ENCODE measurements around the gene MBNL2.

MBNL2 gene

GRCh38 chr13:97333983-97334382 is 111.8 kb downstream of the MBNL2 start:
- H4K20me1 ChIP-seq (ENCODE audit: insufficient read depth, low read length): no peaks in the 10 kb centered on the region
- H2AFZ ChIP-seq (ENCODE audit: low read length): no peak overlapping the region
- H3K4me2 ChIP-seq (ENCODE audit: low read depth, low read length): no peak overlapping the region
- H3K9me2 ChIP-seq (replicated peaks; ENCODE audit: insufficient read depth, low read length): no peaks in the 10 kb centered on the region
- no peaks in the 10 kb centered on the region for H3K36me3 ChIP-seq (replicated peaks; ENCODE audit: insufficient read depth, low read length)
- no peaks in the 10 kb centered on the region for H3K27me3 ChIP-seq (replicated peaks; ENCODE audit: insufficient read depth, low read length)
- no peaks in the 10 kb centered on the region for H3K79me2 ChIP-seq (ENCODE audit: low read length)
- no peak overlapping the region for H3K4me3 ChIP-seq (ENCODE audit: low read length)
- TF ChIP-seq CTCF (IDR thresholded peaks at IDR 0.05; ENCODE audit: low read length) (no peak), EZH2 (optimal IDR thresholded peaks at IDR 0.05; ENCODE audit: low read depth, low read length) (no peak), EZH2phosphoT487 (IDR thresholded peaks at IDR 0.05; ENCODE audit: low read length) (no peak)
- no peak for DNase-seq
- no peak overlapping the region for H3K9ac ChIP-seq (ENCODE audit: low read length)
- no peak overlapping the region for H3K27ac ChIP-seq (ENCODE audit: low read length)
- H3F3A ChIP-seq (ENCODE audit: insufficient read depth, low read length): no peaks in the 10 kb centered on the region
- H3K4me1 ChIP-seq (ENCODE audit: low read length): no peaks in the 10 kb centered on the region
- no peaks in the 10 kb centered on the region for H3K9me3 ChIP-seq (replicated peaks; ENCODE audit: insufficient read depth, low read length)

GRCh38 chr13:97334690-97335089 is 112.6 kb downstream of the MBNL2 start:
- Histone ChIP-seq H3K4me1 (ENCODE audit: low read length) (no peaks in the 10 kb centered on the region), H3K36me3 (replicated peaks; ENCODE audit: insufficient read depth, low read length) (no peaks in the 10 kb centered on the region), H3K9me2 (replicated peaks; ENCODE audit: insufficient read depth, low read length) (no peaks in the 10 kb centered on the region), H3K4me2 (ENCODE audit: low read depth, low read length) (no peak overlapping the region), H4K20me1 (ENCODE audit: insufficient read depth, low read length) (no peaks in the 10 kb centered on the region), H3F3A (ENCODE audit: insufficient read depth, low read length) (no peaks in the 10 kb centered on the region), H3K9ac (ENCODE audit: low read length) (no peak overlapping the region), H3K27ac (ENCODE audit: low read length) (no peak overlapping the region), H3K79me2 (ENCODE audit: low read length) (no peaks in the 10 kb centered on the region), H3K9me3 (replicated peaks; ENCODE audit: insufficient read depth, low read length) (no peaks in the 10 kb centered on the region), H3K27me3 (replicated peaks; ENCODE audit: insufficient read depth, low read length) (no peaks in the 10 kb centered on the region), H3K4me3 (ENCODE audit: low read length) (no peak overlapping the region), H2AFZ (ENCODE audit: low read length) (no peak overlapping the region)
- TF ChIP-seq EZH2phosphoT487 (IDR thresholded peaks at IDR 0.05; ENCODE audit: low read length) (no peak), CTCF (IDR thresholded peaks at IDR 0.05; ENCODE audit: low read length) (no peak), EZH2 (optimal IDR thresholded peaks at IDR 0.05; ENCODE audit: low read depth, low read length) (no peak)
- DNase-seq: no peak

GRCh38 chr13:97335488-97336134 is 113.5 kb downstream of the MBNL2 start:
- Histone ChIP-seq H3K9me3 (replicated peaks; ENCODE audit: insufficient read depth, low read length) (no peaks in the 10 kb centered on the region), H2AFZ (ENCODE audit: low read length) (no peak overlapping the region), H3K4me2 (ENCODE audit: low read depth, low read length) (no peak overlapping the region), H3K36me3 (replicated peaks; ENCODE audit: insufficient read depth, low read length) (no peaks in the 10 kb centered on the region), H3F3A (ENCODE audit: insufficient read depth, low read length) (no peaks in the 10 kb centered on the region), H3K9me2 (replicated peaks; ENCODE audit: insufficient read depth, low read length) (no peaks in the 10 kb centered on the region), H3K79me2 (ENCODE audit: low read length) (no peaks in the 10 kb centered on the region), H3K27me3 (replicated peaks; ENCODE audit: insufficient read depth, low read length) (no peaks in the 10 kb centered on the region), H3K4me1 (ENCODE audit: low read length) (no peaks in the 10 kb centered on the region), H3K9ac (ENCODE audit: low read length) (no peak overlapping the region), H3K27ac (ENCODE audit: low read length) (no peak overlapping the region), H3K4me3 (ENCODE audit: low read length) (no peak overlapping the region), H4K20me1 (ENCODE audit: insufficient read depth, low read length) (no peaks in the 10 kb centered on the region)
- no peak for DNase-seq
- TF ChIP-seq EZH2phosphoT487 (IDR thresholded peaks at IDR 0.05; ENCODE audit: low read length): no peak

- TF ChIP-seq EZH2phosphoT487 (IDR thresholded peaks at IDR 0.05; ENCODE audit: low read length) (no peak), CTCF (IDR thresholded peaks at IDR 0.05; ENCODE audit: low read length) (no peak), EZH2 (optimal IDR thresholded peaks at IDR 0.05; ENCODE audit: low read depth, low read length) (no peak)
- no peak overlapping the region for H3K27ac ChIP-seq (ENCODE audit: low read length)
- H3K36me3 ChIP-seq (replicated peaks; ENCODE audit: insufficient read depth, low read length): no peaks in the 10 kb centered on the region
- H3K27me3 ChIP-seq (replicated peaks; ENCODE audit: insufficient read depth, low read length): no peaks in the 10 kb centered on the region
- no peak overlapping the region for H3K4me2 ChIP-seq (ENCODE audit: low read depth, low read length)
- no peaks in the 10 kb centered on the region for H3K9me2 ChIP-seq (replicated peaks; ENCODE audit: insufficient read depth, low read length)
- no peaks in the 10 kb centered on the region for H3F3A ChIP-seq (ENCODE audit: insufficient read depth, low read length)
- H3K9me3 ChIP-seq (replicated peaks; ENCODE audit: insufficient read depth, low read length): no peaks in the 10 kb centered on the region
- no peak overlapping the region for H3K4me3 ChIP-seq (ENCODE audit: low read length)
- no peak overlapping the region for H2AFZ ChIP-seq (ENCODE audit: low read length)
- no peak for DNase-seq
- H4K20me1 ChIP-seq (ENCODE audit: insufficient read depth, low read length): no peaks in the 10 kb centered on the region
- H3K9ac ChIP-seq (ENCODE audit: low read length): no peak overlapping the region
- no peaks in the 10 kb centered on the region for H3K79me2 ChIP-seq (ENCODE audit: low read length)
- no peaks in the 10 kb centered on the region for H3K4me1 ChIP-seq (ENCODE audit: low read length)
Observed at GRCh38 chr13:97337985-97338499, 115.9 kb downstream of the MBNL2 start.

Data from MM.1S (cell line).